DMS153 treated with DMSO at 0.1 percent for 48 hours (cell line): Measurements from ENCODE around the gene SFTPA1.
"Not testable (repeated sequence)": the region's sequence is repeated elsewhere in the genome, so short reads cannot be mapped to it uniquely, and the experiment has no call there.

Experiments used
- DNase-seq: peaks from one replicate; lab custom pipeline; 2025; ENCODE audit not compliant: unreplicated experiment; lab: John Stamatoyannopoulos, UW

SFTPA1 gene

GRCh38 chr10:79610601-79611191 is at the start of gene SFTPA1:
SFTPA1 (plus strand) TSS chr10:79610939; CDS start chr10:79611826, 887 bp downstream.
- DNase-seq: peak; percentile 8

DNA sequence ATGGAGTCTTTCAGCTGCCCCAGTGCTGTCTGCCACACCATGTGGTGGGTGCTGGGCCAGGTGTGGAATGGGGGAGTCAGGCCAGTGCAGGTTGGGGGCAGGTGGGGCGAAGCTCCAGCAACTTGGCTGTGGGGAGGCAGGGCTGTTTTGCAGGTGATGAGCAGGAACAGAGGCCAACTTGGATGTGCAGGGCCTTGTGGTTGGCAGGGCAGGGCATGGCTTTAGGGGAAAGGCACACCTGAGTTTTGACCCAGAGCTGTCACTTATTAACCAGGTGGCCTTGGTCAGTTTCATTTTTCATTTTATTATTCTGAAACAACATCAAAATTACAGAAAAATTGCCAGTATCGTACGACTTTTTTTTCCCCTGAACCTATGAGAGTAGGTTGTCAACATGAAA is 49.5 kb upstream of the SFTPA1 start:
- DNase-seq: no peak

DNA sequence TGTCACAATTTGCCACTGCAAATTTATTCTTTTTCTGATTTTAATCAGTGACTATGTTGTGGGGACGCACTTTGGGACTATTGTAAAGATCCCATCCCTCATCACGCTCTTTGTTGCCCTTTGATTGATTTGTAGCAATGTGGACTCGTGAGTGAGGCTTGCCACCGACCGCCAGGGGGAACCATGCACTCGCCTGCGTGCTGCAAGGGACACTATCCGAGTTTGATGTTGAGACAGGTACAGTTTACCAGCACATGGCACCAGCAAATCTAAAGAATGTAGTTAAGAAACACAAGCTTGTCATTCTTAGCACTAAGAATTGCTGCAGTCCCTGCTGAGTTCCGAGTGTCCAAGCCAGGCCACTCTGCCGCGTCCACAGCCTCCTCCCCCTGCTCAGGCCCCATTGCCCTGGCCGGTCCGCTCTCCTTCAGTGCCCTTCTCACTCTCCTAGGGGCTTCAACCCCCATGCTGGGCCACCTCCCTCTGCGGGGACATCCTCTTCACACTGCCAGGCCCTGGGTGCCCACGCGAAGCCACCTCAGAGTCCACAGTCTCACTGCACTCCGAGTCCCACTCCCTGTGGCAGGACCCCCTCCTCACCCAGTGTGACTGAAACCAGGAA is 48.5 kb upstream of the SFTPA1 start:
- DNase-seq: peak; percentile 18

GRCh38 chr10:79563426-79563825 is 47.3 kb upstream of the SFTPA1 start:
- DNase-seq: no peak

- not testable (repeated sequence) for DNase-seq
Observed at GRCh38 chr10:79570624-79571023, 40.1 kb upstream of the SFTPA1 start.

DNA sequence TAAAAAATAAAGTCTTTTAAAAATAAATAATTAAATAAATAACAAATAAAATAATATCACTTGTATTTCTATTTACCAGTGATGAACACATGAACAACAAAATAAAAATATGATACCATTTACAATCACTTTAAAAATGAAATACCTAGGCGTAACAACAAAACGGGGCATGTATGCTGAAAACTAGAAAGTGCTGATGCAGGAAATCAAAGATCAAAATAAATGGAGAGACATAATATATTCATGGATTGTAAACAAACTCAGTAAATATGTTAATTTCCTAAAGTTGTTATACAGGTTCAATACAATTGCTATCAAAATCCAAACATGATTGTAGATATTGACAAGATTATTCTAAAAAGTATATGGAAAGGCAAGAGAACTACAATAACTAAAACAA is 31.4 kb upstream of the SFTPA1 start:
- DNase-seq: no peak

- DNase-seq: no peak
Observed at GRCh38 chr10:79581044-79581443, 29.7 kb upstream of the SFTPA1 start.

DNA sequence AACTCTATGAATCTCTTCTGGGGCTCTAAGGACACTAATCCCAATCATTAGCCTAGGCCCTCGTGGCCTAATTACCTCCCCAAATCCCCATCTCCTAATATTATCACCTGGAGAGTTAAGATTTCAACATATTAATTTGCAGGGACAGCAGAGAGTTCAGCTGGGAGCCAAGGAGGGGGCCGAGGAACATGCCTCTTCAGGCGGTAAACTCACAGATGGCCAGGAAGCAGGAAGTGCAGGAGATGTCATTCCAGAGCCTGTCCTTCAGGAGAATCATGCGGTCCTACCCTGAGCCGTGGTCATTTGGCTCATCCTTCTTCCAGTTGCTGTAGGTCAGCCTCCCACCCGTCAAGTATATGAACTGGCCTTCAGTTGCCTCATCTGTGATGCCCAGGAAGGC is 28.6 kb upstream of the SFTPA1 start:
- DNase-seq: no peak

DNA sequence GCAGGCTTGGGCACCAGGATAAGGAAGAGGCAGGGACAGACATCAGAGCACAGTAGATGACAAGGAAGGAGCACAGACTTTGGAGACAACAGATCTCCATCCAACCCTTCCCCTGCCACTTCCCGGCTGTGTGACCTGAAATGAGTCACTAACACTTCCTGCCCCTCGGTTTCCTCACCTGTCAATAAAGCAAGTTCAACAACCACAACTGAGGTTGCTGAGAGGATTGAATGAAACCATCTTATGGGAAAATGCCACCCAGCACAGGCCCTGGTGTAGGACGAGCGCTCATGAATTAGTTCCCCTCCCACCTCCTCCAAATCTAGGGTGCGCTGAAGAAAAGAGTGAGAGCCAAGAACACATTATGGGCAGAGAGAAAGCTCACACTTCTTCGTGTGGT is 27.8 kb upstream of the SFTPA1 start:
- not testable (repeated sequence) for DNase-seq

DNA sequence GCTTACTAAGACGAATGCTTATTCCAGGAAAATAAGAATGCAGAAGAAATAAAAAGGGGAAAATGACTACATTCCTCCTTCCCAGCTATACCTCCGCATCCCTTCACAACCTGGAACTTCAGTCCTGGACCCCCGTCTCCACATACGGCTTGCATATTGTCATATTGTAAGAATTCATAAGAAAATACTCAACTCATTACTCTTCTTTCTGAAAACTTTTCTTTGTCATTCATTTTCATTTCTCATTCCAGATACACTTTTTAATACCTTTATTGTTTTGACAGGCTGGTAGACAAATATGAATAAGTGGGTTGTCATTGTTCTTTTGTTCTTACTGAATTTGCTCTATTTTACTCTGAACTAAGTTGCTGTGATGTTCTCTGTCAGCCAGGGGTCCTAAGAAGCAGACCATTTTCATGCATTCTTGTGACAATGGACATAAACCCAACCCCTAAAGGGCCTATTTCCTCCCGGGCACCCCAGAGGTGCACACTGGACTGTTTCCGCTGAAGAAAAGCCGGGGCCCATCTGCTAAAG is 27.2 kb upstream of the SFTPA1 start:
- no peak for DNase-seq

GRCh38 chr10:79585870-79586527 is 24.7 kb upstream of the SFTPA1 start:
- no peak for DNase-seq

- no peak for DNase-seq
Observed at GRCh38 chr10:79586933-79587332, 23.8 kb upstream of the SFTPA1 start.

GRCh38 chr10:79588800-79589199 is 21.9 kb upstream of the SFTPA1 start:
- no peak for DNase-seq

- DNase-seq: no peak
Observed at GRCh38 chr10:79593377-79593776, 17.4 kb upstream of the SFTPA1 start.

DNA sequence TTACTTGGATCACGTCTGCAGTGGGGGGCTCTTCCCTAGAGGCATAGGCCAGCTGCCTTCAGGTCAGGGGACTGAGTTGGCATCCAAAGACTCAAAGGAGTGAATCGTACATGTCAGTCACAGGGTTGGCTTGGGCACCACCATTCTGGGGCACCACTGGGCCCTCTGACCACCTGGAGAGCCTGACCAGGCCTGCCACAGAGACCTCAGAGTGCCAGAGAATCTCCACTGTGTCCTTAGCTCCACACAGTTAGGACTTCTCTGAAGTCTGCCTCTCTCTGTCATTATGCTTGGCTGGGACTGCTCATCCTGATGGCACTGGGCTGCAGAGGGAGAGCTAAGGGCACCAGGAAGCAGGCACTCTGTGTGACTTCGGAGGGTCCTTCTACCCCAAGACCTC is 16.2 kb upstream of the SFTPA1 start:
- not testable (repeated sequence) for DNase-seq

DNA sequence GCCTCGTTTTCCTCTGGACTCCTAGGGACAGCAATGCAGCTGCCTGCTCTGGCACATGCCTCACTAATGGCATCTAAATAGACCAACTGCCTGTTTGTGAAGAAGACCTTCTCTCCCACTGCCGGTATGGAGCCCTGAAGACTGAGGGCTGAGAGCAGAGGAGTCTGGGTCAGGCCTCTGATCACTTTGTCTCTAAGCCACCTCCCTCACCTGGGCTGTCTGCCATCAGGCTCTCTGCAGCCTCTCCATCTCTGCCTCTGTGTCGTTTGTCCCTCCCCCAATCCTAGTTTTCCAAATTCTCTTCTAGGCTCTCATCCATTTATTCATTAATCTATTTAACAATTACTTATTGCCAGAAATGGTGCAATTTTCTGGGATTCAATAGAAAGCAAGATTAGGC is 15.2 kb upstream of the SFTPA1 start:
- no peak for DNase-seq

- DNase-seq: not testable (repeated sequence)
Observed at GRCh38 chr10:79599644-79600043, 11.1 kb upstream of the SFTPA1 start.

GRCh38 chr10:79601939-79602338 is 8.8 kb upstream of the SFTPA1 start:
- DNase-seq: no peak

DNA sequence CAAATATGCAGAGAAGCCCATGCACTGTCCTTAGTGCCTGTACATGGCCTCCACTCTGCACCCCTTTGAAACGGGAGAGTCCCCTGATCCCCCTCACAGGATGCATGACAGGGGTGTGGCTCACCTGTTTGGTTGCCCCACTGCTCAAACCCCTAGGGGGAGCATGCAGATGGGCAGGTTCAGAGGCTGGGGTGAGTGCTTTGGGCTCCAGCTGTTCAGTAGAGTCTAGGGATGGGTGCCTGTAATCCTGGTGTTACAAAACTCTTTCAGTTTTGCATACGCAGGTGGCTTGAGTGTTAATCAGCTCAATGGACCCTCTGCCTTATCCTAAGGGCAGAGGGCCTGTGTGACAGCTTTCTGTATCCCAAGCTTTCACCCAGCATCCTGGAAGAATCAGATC is 7.8 kb upstream of the SFTPA1 start:
- no peak for DNase-seq

- DNase-seq: no peak
Observed at GRCh38 chr10:79604294-79604693, 6.4 kb upstream of the SFTPA1 start.

DNA sequence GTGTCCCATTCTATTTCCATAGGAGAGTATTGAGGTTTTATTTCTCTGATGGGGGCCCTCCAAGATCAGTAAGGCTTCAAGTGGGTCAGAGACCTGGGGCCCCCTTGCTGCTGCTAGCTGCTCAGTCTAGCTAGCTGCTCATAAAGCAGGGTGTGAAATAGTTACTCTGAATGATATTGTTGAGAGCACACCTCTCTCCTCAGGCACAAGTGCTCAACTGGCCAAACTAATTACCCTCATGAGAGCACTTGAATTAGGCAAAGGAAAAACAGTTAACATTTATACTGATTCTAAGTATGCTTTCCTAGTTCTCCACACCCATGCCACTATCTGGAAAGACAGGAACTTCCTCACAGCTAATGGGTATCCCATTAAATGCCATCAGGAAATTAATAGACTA is 5.4 kb upstream of the SFTPA1 start:
- no peak for DNase-seq
